OCI-LY1 (cell line): Measurements from ENCODE around the gene PAXIP1.

Experiments used
- CTCF ChIP-seq: fragments of 200-600 bp; sonication (generic), shearing (Covaris generic); IDR thresholded peaks from 2 replicates; pipeline ENCODE4 v1.5.1; 2017; ENCODE audit warnings: mild to moderate bottlenecking, antibody characterized with exemption, low read length, moderate library complexity, mixed read lengths
- EZH2 ChIP-seq: fragments of 200-600 bp; sonication (generic), shearing (Covaris generic); IDR thresholded peaks from 2 replicates; pipeline ENCODE4 v1.8.0; 2017; ENCODE audit warnings: borderline replicate concordance, mixed run types, mild to moderate bottlenecking, antibody characterized with exemption, low read length, moderate library complexity, mixed read lengths

DNA sequence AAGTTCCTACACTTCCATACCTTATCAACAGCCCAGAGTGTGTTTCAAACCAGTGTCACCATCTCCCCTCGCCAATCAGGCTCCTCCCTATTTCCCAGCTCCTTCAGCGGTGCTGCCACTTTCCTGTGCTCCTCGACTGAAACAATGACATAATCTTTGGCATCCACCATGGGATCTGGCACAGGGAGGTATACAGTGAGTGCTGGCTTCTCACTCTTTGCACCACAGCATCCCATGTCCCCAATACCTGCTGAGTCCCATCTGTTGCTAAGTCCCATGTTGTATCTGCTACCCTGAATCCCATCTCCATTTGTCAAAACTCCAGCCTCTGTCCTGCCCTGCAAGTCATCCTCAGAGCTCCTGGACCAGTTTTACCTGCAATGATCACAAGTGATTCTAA is 15.4 kb downstream of the PAXIP1 start:
- no peak for TF ChIP-seq CTCF
- no peak for TF ChIP-seq EZH2
